Activated CD8-positive, alpha-beta T cell treated with anti-CD3 and anti-CD28 coated beads for 36 hours (primary cell): ENCODE data around the gene MYDGF. TPM values are rescaled to one million over a fixed set of nuclear protein-coding genes. Genes with fewer than 3 reads are reported as not detected.

Experiments used
- ATAC-seq: fragments of 200-7000 bp; cut with Tn5 transposase; one replicate; pipeline ENCODE4 v1.10.0; 2021; ENCODE audit warnings: mild to moderate bottlenecking, moderate library complexity
- CTCF ChIA-PET: fragments of 350-600 bp; sonication (Branson Sonifier 250); formaldehyde crosslinking; loops from one replicate; lab custom pipeline; 2021; ENCODE audit warnings: antibody characterized with exemption; lab: Charles Lee
- POLR2A ChIA-PET: fragments of 350-600 bp; sonication (Branson Sonifier 250); formaldehyde crosslinking; loops from one replicate; lab custom pipeline; 2021; ENCODE audit warnings: antibody characterized with exemption; lab: Charles Lee
- DNase-seq: peaks from one replicate; pipeline ENCODE4 v3.0.0-alpha.2; 2020
- H3K27ac Mint-ChIP-seq: one replicate; pipeline ENCODE4 v1.8.0; 2021; ENCODE audit warnings: mild to moderate bottlenecking, mixed read lengths
- H3K27me3 Mint-ChIP-seq: one replicate; pipeline ENCODE4 v1.8.0; 2021; ENCODE audit warnings: mixed read lengths
- H3K36me3 Mint-ChIP-seq: one replicate; pipeline ENCODE4 v1.8.0; 2021; ENCODE audit warnings: low read depth, mixed read lengths
- H3K4me1 Mint-ChIP-seq: one replicate; pipeline ENCODE4 v1.8.0; 2021; ENCODE audit warnings: low read depth, mixed read lengths
- H3K4me3 Mint-ChIP-seq: one replicate; pipeline ENCODE4 v1.8.0; 2021; ENCODE audit warnings: mild to moderate bottlenecking, moderate library complexity, mixed read lengths
- H3K9me3 Mint-ChIP-seq: one replicate; pipeline ENCODE4 v1.8.0; 2021; ENCODE audit warnings: mixed read lengths
- CTCF ChIP-seq: fragments of 200-600 bp; IDR thresholded peaks from one replicate; pipeline ENCODE4 v1.8.0; 2022; ENCODE audit warnings: antibody characterized with exemption, mild to moderate bottlenecking
- intact Hi-C: fragments of 100-400 bp; cut with micrococcal nuclease; formaldehyde crosslinking; loops from one replicate; pipeline ENCODE4 v1.10.0; 2022
- total RNA-seq, 2 experiments: library from RNA; stranded (reverse); gene quantifications; one replicate each; pipeline ENCODE4 v1.2.3, GENCODE V29; 2021

The MYDGF gene
- total RNA-seq, 2 experiments from 2014 or later: 58.3 to 62.1 TPM

DNA sequence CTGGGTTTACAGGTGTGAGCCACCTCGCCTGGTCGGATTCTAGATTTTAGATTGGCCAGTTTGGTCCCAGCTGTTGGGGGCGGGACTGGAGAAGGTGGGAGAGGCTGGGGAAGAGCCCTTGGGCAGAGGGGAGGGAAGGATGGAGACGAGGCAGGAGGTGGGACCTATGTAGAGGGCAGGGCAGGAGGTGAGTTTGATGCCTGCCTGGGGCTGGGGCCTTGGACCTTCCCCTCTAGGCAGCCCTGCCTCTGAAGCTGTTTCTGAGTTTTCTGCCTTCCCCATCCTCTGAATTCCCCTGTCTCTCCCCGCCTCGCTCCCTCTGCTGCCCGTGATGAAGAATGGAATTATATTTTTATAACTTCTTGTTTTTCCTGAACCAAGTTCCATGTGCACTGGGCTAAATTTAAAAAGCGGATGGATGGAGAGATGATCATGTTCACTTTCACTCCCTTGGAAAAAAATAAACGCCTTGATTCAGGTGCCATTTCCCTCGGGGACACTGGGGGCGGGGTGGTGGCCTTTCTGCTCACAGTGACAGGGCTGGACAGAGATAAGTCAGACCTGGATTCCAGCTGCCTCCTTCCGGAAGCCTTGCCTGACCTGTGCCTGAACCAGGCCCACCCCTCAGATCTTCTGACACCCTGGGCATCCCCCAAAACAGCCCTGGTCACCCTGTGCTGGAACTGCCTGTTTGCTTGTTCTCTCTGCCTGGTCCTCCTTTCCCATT is 47.3 kb downstream of the MYDGF start:
- POLR2A ChIA-PET: no interaction called here
- no peak for TF ChIP-seq CTCF
- Mint-ChIP-seq H3K9me3 (no peaks in the 10 kb centered on the region), H3K4me3 (no peak overlapping the region), H3K27ac (peak overlapping the region; percentile 20), H3K36me3 (no peaks in the 10 kb centered on the region), H3K4me1 (no peaks in the 10 kb centered on the region), H3K27me3 (peaks cover 12% of the 10 kb centered on the region)
- CTCF ChIA-PET: interaction anchor here (1.0 to 2.6 kb wide), 3 partner anchors 10 to 14 kb away, joined by 3 to 11 read pairs (median 3); no protein-coding TSS in a partner anchor
- intact Hi-C loops: no loop called here
- DNase-seq: no peak
- no peak for ATAC-seq

- Mint-ChIP-seq H3K27ac (no peak overlapping the region), H3K27me3 (peaks cover 12% of the 10 kb centered on the region), H3K9me3 (no peaks in the 10 kb centered on the region), H3K36me3 (no peaks in the 10 kb centered on the region), H3K4me1 (no peaks in the 10 kb centered on the region), H3K4me3 (no peak overlapping the region)
- ATAC-seq (no peak), DNase-seq (no peak)
- CTCF ChIA-PET: interaction anchor here (0.5 to 1.0 kb wide), 3 partner anchors 13 to 45 kb away, joined by 3 read pairs; no protein-coding TSS in a partner anchor
- intact Hi-C loops: no loop called here
- TF ChIP-seq CTCF: no peak
- POLR2A ChIA-PET: no interaction called here
These were observed 49.5 kb downstream of the MYDGF start for GRCh38 chr19:4620675-4621074.

- POLR2A ChIA-PET: interaction anchor here (0.6 kb wide), 1 partner anchor 214 kb away, joined by 3 read pairs; no protein-coding TSS in a partner anchor
- intact Hi-C loops: no loop called here
- Mint-ChIP-seq H3K27me3 (peaks cover 12% of the 10 kb centered on the region), H3K27ac (no peak overlapping the region), H3K4me1 (no peaks in the 10 kb centered on the region), H3K4me3 (no peak overlapping the region), H3K36me3 (no peaks in the 10 kb centered on the region), H3K9me3 (no peaks in the 10 kb centered on the region)
- CTCF ChIA-PET: interaction anchor here (1.0 kb wide), 1 partner anchor 14 kb away, joined by 3 read pairs; no protein-coding TSS in a partner anchor
- ATAC-seq: no peak
- DNase-seq: no peak
- TF ChIP-seq CTCF: no peak
These were observed 50.4 kb downstream of the MYDGF start for GRCh38 chr19:4619668-4620294.

GRCh38 chr19:4618019-4618418 is 52.1 kb downstream of the MYDGF start:
- ATAC-seq: no peak
- no peak for DNase-seq
- POLR2A ChIA-PET: no interaction called here
- H3K27me3 Mint-ChIP-seq: peaks cover 10% of the 10 kb centered on the region
- H3K27ac Mint-ChIP-seq: no peak overlapping the region
- H3K4me3 Mint-ChIP-seq: no peak overlapping the region
- CTCF ChIA-PET: no interaction called here
- H3K36me3 Mint-ChIP-seq: no peaks in the 10 kb centered on the region
- no peaks in the 10 kb centered on the region for H3K9me3 Mint-ChIP-seq
- H3K4me1 Mint-ChIP-seq: no peaks in the 10 kb centered on the region
- TF ChIP-seq CTCF: no peak
- intact Hi-C loops: no loop called here

GRCh38 chr19:4613254-4613751 is 56.8 kb downstream of the MYDGF start:
- CTCF ChIA-PET: interaction anchor here (1.5 kb wide), 1 partner anchor 19 kb away, joined by 5 read pairs; no protein-coding TSS in a partner anchor
- Mint-ChIP-seq H3K4me3 (no peak overlapping the region), H3K27ac (no peak overlapping the region), H3K36me3 (no peaks in the 10 kb centered on the region), H3K4me1 (no peaks in the 10 kb centered on the region), H3K27me3 (peaks cover 12% of the 10 kb centered on the region), H3K9me3 (no peaks in the 10 kb centered on the region)
- no peak for TF ChIP-seq CTCF
- POLR2A ChIA-PET: no interaction called here
- no peak for ATAC-seq
- no peak for DNase-seq
- intact Hi-C loops: no loop called here
